Testis (tissue), 2 donors: ENCODE data around the gene KAT7.

ENCODE experiments used
- CTCF ChIP-seq, 3 experiments: fragments of 450-650 bp in 2 of 3; fragments of 200-600 bp in 1 of 3; sonication (generic) in 1 of 3; IDR thresholded peaks; one replicate each; pipeline ENCODE4 v1.5.1; 2016 to 2019; ENCODE audit warnings: antibody characterized with exemption in 3 of 3, mild to moderate bottlenecking in 2 of 3, moderate library complexity in 1 of 3
- POLR2A ChIP-seq: fragments of 450-650 bp; IDR thresholded peaks from one replicate; pipeline ENCODE4 v1.6.1; 2017; ENCODE audit warnings: antibody characterized with exemption, mild to moderate bottlenecking, moderate library complexity

GRCh38 chr17:49832840-49833599, 44.5 kb downstream of the KAT7 start:
- no peak for TF ChIP-seq POLR2A
- TF ChIP-seq CTCF (IDR thresholded peaks at IDR 0.05) = no peak
